WTC11 (cell line): ENCODE measurements around the gene UCKL1.

Experiments
- ZNF671 ChIP-seq: fragments of 250-450 bp; sonication (Bioruptor Pico); IDR thresholded peaks from 2 replicates; pipeline ENCODE4 v1.8.0; 2021; ENCODE audit warnings: mild to moderate bottlenecking
- TF ChIP-seq, protein P1 (sequence below): fragments of 200-600 bp; IDR thresholded peaks from 2 replicates; pipeline ENCODE4 v1.8.0; 2022; ENCODE audit warnings: antibody characterized with exemption

DNA sequence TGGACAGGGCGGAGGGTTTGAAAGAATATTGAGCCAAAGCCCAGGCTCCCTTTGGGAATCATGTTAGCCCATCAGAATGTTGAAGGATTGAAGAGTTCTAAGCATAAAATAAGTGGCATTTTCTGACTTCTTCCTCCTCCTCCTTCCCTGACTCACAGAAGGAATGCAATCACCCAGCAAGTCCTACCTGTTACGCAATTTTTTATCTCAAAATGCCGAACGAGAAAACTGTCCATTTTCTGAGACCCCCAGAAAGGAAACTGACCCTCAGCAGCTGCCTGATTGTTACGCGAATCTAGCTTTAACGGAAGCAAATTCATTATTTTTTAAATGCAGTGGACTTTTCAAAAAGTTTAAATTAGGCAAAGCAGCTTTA, 66.0 kb downstream of the UCKL1 start:
- TF ChIP-seq ZNF671 (CRISPR knock-in tag): no peak
- TF ChIP-seq, protein P1, sequence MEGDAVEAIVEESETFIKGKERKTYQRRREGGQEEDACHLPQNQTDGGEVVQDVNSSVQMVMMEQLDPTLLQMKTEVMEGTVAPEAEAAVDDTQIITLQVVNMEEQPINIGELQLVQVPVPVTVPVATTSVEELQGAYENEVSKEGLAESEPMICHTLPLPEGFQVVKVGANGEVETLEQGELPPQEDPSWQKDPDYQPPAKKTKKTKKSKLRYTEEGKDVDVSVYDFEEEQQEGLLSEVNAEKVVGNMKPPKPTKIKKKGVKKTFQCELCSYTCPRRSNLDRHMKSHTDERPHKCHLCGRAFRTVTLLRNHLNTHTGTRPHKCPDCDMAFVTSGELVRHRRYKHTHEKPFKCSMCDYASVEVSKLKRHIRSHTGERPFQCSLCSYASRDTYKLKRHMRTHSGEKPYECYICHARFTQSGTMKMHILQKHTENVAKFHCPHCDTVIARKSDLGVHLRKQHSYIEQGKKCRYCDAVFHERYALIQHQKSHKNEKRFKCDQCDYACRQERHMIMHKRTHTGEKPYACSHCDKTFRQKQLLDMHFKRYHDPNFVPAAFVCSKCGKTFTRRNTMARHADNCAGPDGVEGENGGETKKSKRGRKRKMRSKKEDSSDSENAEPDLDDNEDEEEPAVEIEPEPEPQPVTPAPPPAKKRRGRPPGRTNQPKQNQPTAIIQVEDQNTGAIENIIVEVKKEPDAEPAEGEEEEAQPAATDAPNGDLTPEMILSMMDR: no peak
